Non-pigmented ciliary epithelial cell (primary cell): ENCODE measurements around the gene NPFFR2.
"Not testable (repeated sequence)": the region's sequence is repeated elsewhere in the genome, so short reads cannot be mapped to it uniquely, and the experiment has no call there.

Source experiments
- DNase-seq: peaks from one replicate; pipeline ENCODE4 v3.0.0-alpha.2; 2010; ENCODE audit warnings: low read depth

Gene NPFFR2

GRCh38 chr4:72031868-72032608 lies at the start of gene NPFFR2:
TSS of gene NPFFR2 (plus strand) at chr4:72032000. CDS start at chr4:72128592, 96,592 bp downstream.
- DNase-seq, result peak; percentile 13

GRCh38 chr4:71992571-71993312 lies 39.1 kb upstream of the NPFFR2 start:
- peak; percentile 68 for DNase-seq

DNA sequence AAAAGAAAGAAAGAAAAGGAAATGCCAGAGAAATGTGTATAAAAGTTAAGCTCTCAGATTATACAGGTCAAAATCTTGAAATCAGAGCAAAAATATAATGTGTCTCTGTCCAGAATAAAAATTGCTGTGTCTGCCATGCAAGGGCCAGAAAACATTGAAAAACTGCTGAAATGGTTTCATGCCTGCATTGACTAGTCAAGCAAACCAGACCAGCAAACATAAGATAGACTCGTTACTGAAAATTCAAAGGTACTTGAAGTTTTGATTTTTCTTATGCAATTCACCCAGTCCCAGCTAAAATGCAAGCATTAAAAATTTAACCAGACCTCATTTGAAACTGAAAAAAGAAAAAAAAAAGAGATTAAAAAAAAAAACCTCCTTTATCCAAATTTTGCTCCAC lies 37.2 kb upstream of the NPFFR2 start:
- no peak for DNase-seq

DNA sequence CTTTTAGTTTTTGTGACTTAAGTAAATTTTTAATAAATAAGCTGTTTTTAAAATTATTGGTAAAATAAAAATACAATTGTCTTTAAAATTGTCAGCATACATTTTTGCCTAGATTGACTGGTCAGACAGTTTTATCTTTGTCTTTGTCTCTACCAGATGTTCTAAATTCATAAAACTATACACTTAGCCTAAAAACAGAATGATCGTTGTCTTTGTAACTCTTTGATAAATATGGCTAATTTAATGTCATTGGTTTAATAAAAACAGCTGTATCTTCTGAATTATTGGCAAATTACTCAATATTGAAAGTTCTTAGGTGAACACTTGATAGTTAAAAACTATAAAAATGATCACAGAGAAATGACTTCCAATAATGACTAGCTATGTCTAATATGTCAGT lies 36.5 kb upstream of the NPFFR2 start:
- DNase-seq, result no peak

DNA sequence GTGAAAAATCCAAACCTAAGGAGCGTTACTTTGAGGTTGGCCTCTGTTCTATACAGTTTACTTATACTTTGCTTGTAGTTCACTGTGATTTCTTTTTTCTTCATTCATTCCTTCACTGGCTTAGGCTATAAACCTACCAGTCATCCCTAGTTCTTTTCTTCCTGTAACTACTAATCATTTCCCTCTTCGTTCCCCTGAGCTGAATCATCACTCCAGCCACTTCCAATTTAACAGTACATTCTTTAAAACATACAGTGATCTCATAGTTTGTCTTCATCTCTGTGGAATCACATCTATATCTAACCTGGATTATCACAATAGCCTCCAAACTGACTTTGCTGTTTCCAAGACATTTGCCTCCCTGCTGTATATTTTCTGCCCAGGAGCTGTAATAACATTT lies 25.2 kb upstream of the NPFFR2 start:
- peak; percentile 70 for DNase-seq

DNA sequence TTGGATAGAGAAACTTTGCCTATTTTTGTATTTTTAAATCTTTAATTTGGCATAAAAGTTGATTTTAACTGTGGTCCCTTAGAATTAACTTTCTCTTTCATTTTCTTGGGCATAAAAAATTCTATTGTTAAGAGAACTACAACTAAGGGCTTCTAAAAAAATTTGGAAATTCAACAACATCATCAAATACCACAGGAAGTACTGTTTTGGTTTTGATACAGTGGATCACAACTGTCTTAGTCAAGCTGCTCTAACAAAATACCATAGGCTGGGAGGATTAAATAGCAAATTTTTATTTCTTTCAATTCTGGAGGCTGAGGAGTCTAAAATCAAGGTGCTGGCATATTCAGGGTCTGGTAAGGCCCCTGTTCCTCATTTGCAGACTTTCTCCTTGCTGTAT lies 19.9 kb upstream of the NPFFR2 start:
- DNase-seq, result no peak

DNA sequence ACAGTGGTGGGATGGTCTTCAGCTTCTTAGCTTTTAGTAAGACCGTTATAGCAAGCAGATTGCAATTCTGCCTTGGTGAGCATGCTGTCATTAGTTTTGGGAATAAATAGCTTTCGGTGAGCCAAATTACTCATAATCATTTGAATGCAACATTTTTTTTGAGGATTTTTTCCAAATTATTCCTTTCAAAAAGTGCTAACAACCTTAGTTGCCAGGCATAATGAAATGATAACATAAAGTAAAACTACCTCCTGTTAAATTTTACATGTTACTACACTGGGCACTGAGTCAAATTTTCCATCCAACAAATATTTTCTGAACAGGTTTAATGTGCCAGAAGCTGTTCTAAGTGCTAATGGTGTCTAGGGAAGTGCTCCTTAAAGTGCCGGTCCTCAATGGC lies 15.8 kb upstream of the NPFFR2 start:
- DNase-seq, result no peak

- no peak for DNase-seq
Observed at GRCh38 chr4:72019688-72020087, 12.1 kb upstream of the NPFFR2 start.

- no peak for DNase-seq
Observed at GRCh38 chr4:72022553-72022952, 9.2 kb upstream of the NPFFR2 start.

DNA sequence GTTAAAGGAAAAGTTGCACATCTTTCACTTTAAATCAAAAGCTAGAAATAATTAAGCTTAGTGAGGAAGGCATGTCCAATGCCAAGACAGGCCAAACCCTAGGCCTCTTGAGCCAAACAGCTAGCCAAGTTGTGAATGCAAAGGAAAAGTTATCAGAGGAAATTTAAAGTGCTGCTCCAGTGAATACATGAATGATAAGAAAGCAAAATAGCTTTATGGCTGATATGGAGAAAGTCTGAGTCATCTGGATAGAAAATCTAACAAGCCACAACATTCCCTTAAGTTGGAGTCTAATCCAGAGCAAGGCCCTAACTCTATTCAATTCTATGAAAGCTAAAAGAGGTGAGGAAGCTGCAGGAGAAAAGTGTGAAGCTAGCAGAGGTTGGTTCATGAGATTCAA lies 23.8 kb downstream of the NPFFR2 start:
- no peak for DNase-seq

DNA sequence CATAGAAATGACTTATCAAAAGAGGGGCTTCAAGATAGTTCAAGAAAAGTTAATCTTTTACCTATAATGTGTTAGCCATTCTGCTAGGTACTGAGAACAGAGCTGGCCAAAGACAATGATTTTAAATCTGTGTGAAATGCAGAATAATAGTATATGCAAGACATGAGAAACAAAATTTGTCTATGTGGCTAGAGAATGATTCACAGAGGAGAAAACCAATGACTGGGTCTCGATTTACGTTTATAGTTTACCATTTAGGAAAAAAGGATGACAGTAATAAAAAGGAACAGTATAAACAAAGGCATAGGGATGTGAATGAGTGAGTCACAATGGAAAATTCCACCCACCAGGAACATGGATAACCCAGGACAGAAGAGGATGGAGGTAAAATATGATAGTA lies 31.9 kb downstream of the NPFFR2 start:
- no peak for DNase-seq

DNA sequence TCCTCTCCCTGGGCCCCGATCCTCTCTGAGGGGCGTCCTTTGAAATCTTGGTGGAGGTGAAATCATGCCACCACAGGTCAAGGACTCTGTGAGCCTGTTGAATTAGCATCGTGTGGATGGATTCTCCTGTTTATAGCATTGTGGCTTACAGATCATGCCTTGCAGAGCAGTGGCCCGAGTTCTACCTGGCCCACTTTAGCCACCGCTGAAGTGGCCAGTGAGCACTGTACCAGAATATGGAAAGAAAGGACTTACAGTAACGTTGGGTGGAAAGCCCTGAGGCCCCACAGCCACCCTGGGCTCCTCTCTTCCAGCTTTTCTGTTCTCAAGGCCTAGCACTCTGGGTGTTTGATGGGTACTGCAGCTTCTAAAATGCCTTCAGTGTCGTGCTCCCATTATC lies 35.3 kb downstream of the NPFFR2 start:
- DNase-seq, result no peak

- DNase-seq, result no peak
Observed at GRCh38 chr4:72073816-72074215, 42.0 kb downstream of the NPFFR2 start.

- peak; percentile 56 for DNase-seq
Observed at GRCh38 chr4:72076562-72076961, 44.8 kb downstream of the NPFFR2 start.

GRCh38 chr4:72077346-72077745 lies 45.5 kb downstream of the NPFFR2 start:
- DNase-seq, result no peak

DNA sequence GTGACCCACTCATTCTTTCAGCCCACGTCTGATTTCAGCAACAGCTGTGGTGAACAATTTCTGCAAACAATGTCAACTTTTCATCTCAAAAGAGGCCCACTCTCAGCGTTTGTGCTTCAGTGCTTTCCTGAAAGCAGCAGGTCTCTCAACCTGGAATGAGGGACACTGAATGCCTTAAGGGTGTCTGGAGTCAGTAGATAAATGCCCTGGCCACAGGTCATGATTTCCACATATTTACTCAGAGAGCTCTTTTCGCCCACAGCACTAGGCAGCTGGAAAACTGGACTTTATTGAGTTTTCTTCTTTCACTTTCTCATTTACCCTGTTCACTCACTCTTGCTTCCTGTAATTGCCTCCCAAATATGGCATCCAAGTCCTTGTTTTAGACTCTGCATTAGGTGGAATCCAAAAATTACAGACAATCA lies 52.8 kb downstream of the NPFFR2 start:
- DNase-seq, result no peak

GRCh38 chr4:72090606-72091005 lies 58.8 kb downstream of the NPFFR2 start:
- DNase-seq, result not testable (repeated sequence)

GRCh38 chr4:72094059-72094797 lies 62.4 kb downstream of the NPFFR2 start:
- DNase-seq, result no peak

- DNase-seq, result no peak
Observed at GRCh38 chr4:72107456-72107855, 75.7 kb downstream of the NPFFR2 start.

DNA sequence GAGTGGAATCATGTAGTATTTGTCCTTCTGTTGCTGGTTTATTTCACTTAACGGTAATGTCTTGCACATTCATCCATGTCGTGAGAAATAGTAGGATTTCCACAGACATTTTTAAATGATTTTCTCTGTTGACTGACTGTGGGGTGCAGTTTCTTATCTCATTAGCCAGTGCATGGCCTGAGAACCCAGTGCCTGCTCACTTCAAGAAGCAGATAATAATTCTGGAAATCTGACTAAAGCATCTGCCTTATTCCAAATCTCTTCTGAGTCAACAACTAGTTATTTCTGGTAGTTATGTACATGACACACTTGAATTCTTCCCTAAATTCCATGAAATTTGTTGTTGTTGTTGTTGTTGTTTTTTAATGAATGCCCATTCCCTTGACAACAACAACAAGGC lies 77.6 kb downstream of the NPFFR2 start:
- no peak for DNase-seq

GRCh38 chr4:72109959-72110497 lies 78.2 kb downstream of the NPFFR2 start:
- no peak for DNase-seq

GRCh38 chr4:72110886-72111285 lies 79.1 kb downstream of the NPFFR2 start:
- DNase-seq, result no peak

DNA sequence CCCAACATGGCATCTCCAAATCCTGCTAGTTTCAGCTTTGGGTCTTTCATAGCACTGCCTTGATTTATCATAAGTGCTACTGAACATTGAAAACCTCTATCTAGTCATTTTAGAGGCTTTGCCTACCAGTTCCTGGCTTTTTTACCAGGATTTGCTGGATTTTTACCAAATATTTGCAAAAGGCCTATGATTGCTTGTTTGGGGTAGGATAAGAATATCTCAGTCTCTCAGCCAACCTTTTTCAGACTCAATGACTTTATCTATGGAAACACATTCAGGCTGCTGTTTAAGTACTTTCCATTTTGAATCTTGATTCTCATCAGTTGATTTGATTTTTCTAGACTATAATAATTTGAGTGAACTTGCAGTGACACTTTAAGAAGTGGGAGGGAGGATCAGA lies 80.1 kb downstream of the NPFFR2 start:
- DNase-seq, result no peak
